Endothelial cell of umbilical vein (primary cell): ENCODE results near the gene ARL10. TPM values are rescaled to one million over a fixed set of nuclear protein-coding genes. Genes with fewer than 3 reads are reported as not detected.

Experiments
- BruUV-seq: library from RNA; stranded (reverse); fragments of 400-500 nt; replicated peaks from 2 replicates; lab custom pipeline; 2021; lab: Mats Ljungman, UMichigan
- CTCF ChIA-PET: fragments of 300-600, 350-600 bp; sonication (Branson Sonifier 250); formaldehyde crosslinking; loops from one replicate; lab custom pipeline; 2021; ENCODE audit warnings: antibody characterized with exemption, inconsistent platforms; lab: Charles Lee
- POLR2A ChIA-PET: fragments of 300-600, 350-600 bp; sonication (Branson Sonifier 250); formaldehyde crosslinking; loops from one replicate; lab custom pipeline; 2021; ENCODE audit warnings: antibody characterized with exemption, inconsistent platforms; lab: Charles Lee
- DNase-seq: peaks from one replicate; pipeline ENCODE4 v3.0.0-alpha.2; 2011; ENCODE audit warnings: low read depth, low spot score
- FAIRE-seq: peaks from 2 replicates; lab custom pipeline; 2011; peaks lifted over from hg19 to GRCh38; lab: Jason Lieb, UNC
- H2AFZ ChIP-seq: 2 replicates; pipeline ENCODE4 v1.6.0; 2012; ENCODE audit warnings: low read depth, low read length, control low read depth, inconsistent platforms
- H3K27ac ChIP-seq: 2 replicates; pipeline ENCODE4 v1.5.1; 2011; ENCODE audit warnings: low read depth, mild to moderate bottlenecking, control low read depth, low read length, moderate library complexity; ENCODE audit not compliant: insufficient read depth
- H3K27me3 ChIP-seq, 2 experiments: 2 replicates each; pipeline versions ENCODE4 v1.6.0 to v1.6.1; 2011; ENCODE audit warnings: low read length in 2 of 2, mixed read lengths in 1 of 2; ENCODE audit not compliant: control insufficient read depth in 2 of 2, insufficient read depth in 2 of 2
- H3K36me3 ChIP-seq, 2 experiments: 2 replicates in 1 of 2; 3 replicates in 1 of 2; pipeline ENCODE4 v1.5.1; 2011; ENCODE audit warnings: low read length in 2 of 2, mild to moderate bottlenecking in 1 of 2, moderate library complexity in 1 of 2; ENCODE audit not compliant: control insufficient read depth in 2 of 2, insufficient read depth in 2 of 2; ENCODE audit errors: extremely low read depth in 1 of 2
- H3K4me1 ChIP-seq: 3 replicates; pipeline ENCODE4 v1.5.1; 2011; ENCODE audit warnings: mild to moderate bottlenecking, low read length; ENCODE audit not compliant: control insufficient read depth, insufficient read depth; ENCODE audit errors: extremely low read depth
- H3K4me2 ChIP-seq: 2 replicates; pipeline ENCODE4 v1.6.1; 2011; ENCODE audit warnings: low read length, control low read depth, mixed read lengths; ENCODE audit not compliant: insufficient read depth
- H3K4me3 ChIP-seq, 3 experiments: fragments of 200-600 bp in 1 of 3; sonication (generic), shearing (Covaris generic) in 1 of 3; replicated peaks in 1 of 3; 2 replicates each; pipeline ENCODE4 v1.5.1; 2011 to 2016; ENCODE audit warnings: control low read depth in 3 of 3, low read length in 3 of 3, mild to moderate bottlenecking in 2 of 3, inconsistent platforms in 1 of 3, low read depth in 1 of 3, moderate library complexity in 1 of 3; ENCODE audit not compliant: insufficient read depth in 1 of 3
- H3K79me2 ChIP-seq: 2 replicates; pipeline ENCODE4 v1.6.0; 2012; ENCODE audit warnings: low read length, inconsistent platforms; ENCODE audit not compliant: control insufficient read depth, insufficient read depth
- H3K9ac ChIP-seq: replicated peaks from 2 replicates; pipeline ENCODE3; 2011; ENCODE audit warnings: low read length, control low read depth; ENCODE audit not compliant: insufficient read depth; ENCODE audit errors: extremely low read depth
- H3K9me1 ChIP-seq: replicated peaks from 3 replicates; pipeline ENCODE4 v1.6.0; 2011; ENCODE audit warnings: mild to moderate bottlenecking, low read length; ENCODE audit not compliant: control insufficient read depth, insufficient read depth; ENCODE audit errors: extremely low read depth
- H3K9me3 ChIP-seq: replicated peaks from 2 replicates; pipeline ENCODE4 v1.5.1; 2012; ENCODE audit warnings: low read length, inconsistent platforms; ENCODE audit not compliant: control insufficient read depth, insufficient read depth
- H4K20me1 ChIP-seq: replicated peaks from 2 replicates; pipeline ENCODE3; 2011; ENCODE audit warnings: mild to moderate bottlenecking, low read length; ENCODE audit not compliant: control insufficient read depth, insufficient read depth; ENCODE audit errors: extremely low read depth
- CTCF ChIP-seq, 2 donors: IDR thresholded peaks; 1 replicate in 1 of 2; 2 replicates in 1 of 2; pipeline ENCODE4 v1.5.1; 2011; ENCODE audit warnings: low read length in 2 of 2, mild to moderate bottlenecking in 2 of 2, moderate library complexity in 2 of 2, control low read depth in 1 of 2, inconsistent platforms in 1 of 2, low read depth in 1 of 2; ENCODE audit not compliant: insufficient read depth in 1 of 2; ENCODE audit errors: extremely low read depth in 1 of 2
- EZH2 ChIP-seq: IDR thresholded peaks from 2 replicates; pipeline ENCODE4 v1.6.1; 2012; ENCODE audit warnings: borderline replicate concordance, low read depth, mild to moderate bottlenecking, moderate library complexity, low read length, inconsistent platforms; ENCODE audit not compliant: severe bottlenecking
- FOS ChIP-seq: IDR thresholded peaks from 2 replicates; pipeline ENCODE4 v1.6.1; 2011; ENCODE audit warnings: mild to moderate bottlenecking, low read length, moderate library complexity, borderline replicate concordance; ENCODE audit not compliant: insufficient read depth
- GATA2 ChIP-seq: IDR thresholded peaks from 2 replicates; pipeline ENCODE4 v1.7.0; 2011; ENCODE audit warnings: low read depth, mild to moderate bottlenecking, moderate library complexity, mixed read lengths, low read length; ENCODE audit not compliant: insufficient read length, insufficient read depth
- JUN ChIP-seq: IDR thresholded peaks from 2 replicates; pipeline ENCODE4 v1.6.1; 2011; ENCODE audit warnings: borderline replicate concordance, low read depth; ENCODE audit not compliant: insufficient read length, insufficient read depth
- MYC ChIP-seq: IDR thresholded peaks from one replicate; pipeline ENCODE4 v1.6.1; 2011; ENCODE audit warnings: mild to moderate bottlenecking, low read depth, low read length
- POLR2A ChIP-seq: IDR thresholded peaks from 2 replicates; pipeline ENCODE4 v1.6.1; 2012; ENCODE audit warnings: low read depth, mild to moderate bottlenecking, control low read depth, low read length
- POLR2AphosphoS5 ChIP-seq: IDR thresholded peaks from 2 replicates; pipeline ENCODE4 v1.6.1; 2012; ENCODE audit warnings: low read depth, mild to moderate bottlenecking, control low read depth, low read length, moderate library complexity; ENCODE audit not compliant: insufficient read depth
- dilution Hi-C: fragments of 300-500 bp; cut with MboI; formaldehyde crosslinking; loops from one replicate; pipeline ENCODE4 v1.15.0; 2019; ENCODE audit warnings: low sequenced_read_pairs; ENCODE audit not compliant: extremely low pct_ligation_motif_present
- intact Hi-C: fragments of 100-400 bp; cut with micrococcal nuclease; formaldehyde crosslinking; loops from one replicate; pipeline ENCODE4 v1.10.0; 2022
- polyA plus RNA-seq, 4 experiments: library from polyadenylated mRNA; depleted of rRNA in 3 of 4; stranded (reverse) in 3 of 4; unstranded in 1 of 4; fragments of >200 nt; gene quantifications; 2 replicates each; pipeline versions ENCODE4 v1.2.1 to v1.2.3, GENCODE V29; 2011 to 2012; ENCODE audit warnings: missing spikeins in 1 of 4
- total RNA-seq: library from RNA; stranded (reverse); gene quantifications from 2 replicates; pipeline ENCODE4 v1.2.3, GENCODE V29; 2021
- TF ChIP-seq, protein P1 (sequence below): IDR thresholded peaks from 2 replicates; pipeline ENCODE4 v1.6.1; 2011; ENCODE audit not compliant: insufficient read depth, insufficient read length

Gene ARL10
- total and polyA plus RNA-seq, 2 donors (not counting 3 experiments of a cell fraction or from before 2014, with no cell fraction given): 7.7 to 20.7 TPM

- no peak for DNase-seq
- Histone ChIP-seq H4K20me1 (no peaks in the 10 kb centered on the region), H3K27ac (no peak overlapping the region), H3K9me3 (no peaks in the 10 kb centered on the region), H3K9ac (no peak overlapping the region), H3K36me3 (peaks cover 0 to 20% of the 10 kb centered on the region in 2 experiments), H3K4me3 (no peak overlapping the region), H3K4me2 (no peak overlapping the region), H2AFZ (no peak overlapping the region), H3K4me1 (peaks cover 9% of the 10 kb centered on the region), H3K79me2 (no peaks in the 10 kb centered on the region), H3K27me3 (no peaks in the 10 kb centered on the region), H3K9me1 (no peaks in the 10 kb centered on the region)
- intact Hi-C loops (loop anchor here (10.0 kb wide), 1 partner anchor 134 kb away; the partner anchor contains the start of gene SIMC1), dilution Hi-C loops (no loop called here)
- no peak for TF ChIP-seq CTCF (IDR thresholded peaks at IDR 0.05; ENCODE audit: extremely low read depth in 1 of 2, insufficient read depth in 1 of 2, low read depth in 1 of 2, low read length in 2 of 2)
- TF ChIP-seq JUN: no peak
- no peak for TF ChIP-seq FOS
- TF ChIP-seq, protein P1, sequence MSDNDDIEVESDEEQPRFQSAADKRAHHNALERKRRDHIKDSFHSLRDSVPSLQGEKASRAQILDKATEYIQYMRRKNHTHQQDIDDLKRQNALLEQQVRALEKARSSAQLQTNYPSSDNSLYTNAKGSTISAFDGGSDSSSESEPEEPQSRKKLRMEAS: no peak
- TF ChIP-seq EZH2: no peak
- no peak for TF ChIP-seq GATA2
- no peak for TF ChIP-seq MYC
- no peak for TF ChIP-seq POLR2A
- TF ChIP-seq POLR2AphosphoS5: no peak
- POLR2A ChIA-PET: interaction anchor here (0.6 kb wide), 1 partner anchor 20 kb away, joined by 3 read pairs; the partner anchor contains the start of genes HIGD2A and NOP16
- CTCF ChIA-PET: interaction anchor here (1.5 kb wide), 1 partner anchor 237 kb away, joined by 3 read pairs; no protein-coding TSS in a partner anchor
- BruUV-seq: no TSS peak
- no peak for FAIRE-seq
Measured at GRCh38 chr5:176368726-176369125, 3.4 kb downstream of the ARL10 start.
